NCI-H748 treated with DMSO at 0.1 percent for 48 hours (cell line): Measurements from ENCODE around the gene SNX30.
"Not testable (repeated sequence)": the region's sequence is repeated elsewhere in the genome, so short reads cannot be mapped to it uniquely, and the experiment has no call there.

ENCODE experiments used
- DNase-seq: peaks from one replicate; lab custom pipeline; 2025; lab: John Stamatoyannopoulos, UW

The SNX30 gene, protein sequence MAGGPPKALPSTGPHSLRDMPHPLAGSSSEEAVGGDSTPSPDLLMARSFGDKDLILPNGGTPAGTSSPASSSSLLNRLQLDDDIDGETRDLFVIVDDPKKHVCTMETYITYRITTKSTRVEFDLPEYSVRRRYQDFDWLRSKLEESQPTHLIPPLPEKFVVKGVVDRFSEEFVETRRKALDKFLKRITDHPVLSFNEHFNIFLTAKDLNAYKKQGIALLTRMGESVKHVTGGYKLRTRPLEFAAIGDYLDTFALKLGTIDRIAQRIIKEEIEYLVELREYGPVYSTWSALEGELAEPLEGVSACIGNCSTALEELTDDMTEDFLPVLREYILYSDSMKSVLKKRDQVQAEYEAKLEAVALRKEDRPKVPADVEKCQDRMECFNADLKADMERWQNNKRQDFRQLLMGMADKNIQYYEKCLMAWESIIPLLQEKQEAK

DNA sequence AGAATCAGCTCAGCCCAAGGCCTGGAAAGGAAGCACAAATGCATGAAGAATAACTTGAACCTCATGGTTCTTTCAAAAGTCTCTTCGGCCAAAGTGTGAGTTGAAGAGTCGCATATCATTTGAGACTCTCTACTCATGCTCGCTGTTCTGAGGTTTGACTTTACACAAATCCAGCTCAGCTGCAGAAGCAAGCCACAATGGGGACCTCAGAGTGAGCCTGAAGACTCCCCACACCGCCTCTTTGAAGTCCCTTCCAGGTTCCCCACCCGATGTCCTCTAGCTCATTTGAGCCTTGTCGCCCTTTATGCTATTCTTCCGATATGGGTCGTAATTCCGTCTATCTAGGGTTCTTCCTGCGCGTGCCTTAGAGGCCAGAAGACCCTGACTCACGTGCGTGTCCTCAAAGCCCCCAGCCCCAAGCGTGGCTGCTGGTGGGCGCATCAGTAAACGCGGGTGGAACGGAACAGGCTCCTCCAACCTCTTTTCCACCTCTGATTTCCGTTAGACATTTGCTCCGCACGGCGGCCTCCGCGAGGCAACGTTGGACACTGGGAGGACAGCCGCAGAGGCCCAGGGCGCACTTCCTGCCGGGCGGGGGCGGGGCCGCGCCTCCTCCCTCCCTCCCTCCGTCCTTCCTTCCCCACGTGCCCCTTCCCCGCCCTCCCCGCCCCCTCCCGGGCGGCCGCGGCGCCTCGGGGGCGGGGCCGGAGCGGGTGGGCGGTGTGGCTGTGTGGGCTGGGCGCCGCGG is at the start of gene SNX30:
Gene SNX30, plus strand, starts transcription at position 745 of the 748 bp plus-strand sequence. CDS start 242 bp downstream, outside the sequence.
- DNase-seq, result peak; percentile 76

DNA sequence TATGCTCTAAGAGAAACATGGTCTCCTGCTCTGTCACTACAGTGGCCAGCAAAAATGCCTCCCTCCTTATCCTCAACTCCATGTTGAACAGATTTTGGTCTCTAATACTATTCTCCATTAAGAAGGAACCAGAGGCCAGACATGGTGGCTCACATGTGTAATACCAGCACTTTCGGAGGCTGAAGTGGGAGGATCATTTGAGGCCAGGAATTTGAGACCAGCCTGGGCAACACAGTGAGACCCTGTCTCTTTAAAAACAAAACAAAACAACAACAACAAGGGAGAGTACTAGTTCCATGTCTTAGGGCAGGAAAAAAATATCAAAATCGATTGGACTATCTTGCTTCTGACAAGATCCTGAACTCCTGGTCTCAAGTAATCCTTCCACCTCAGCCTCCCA is 47.3 kb upstream of the SNX30 start:
- no peak for DNase-seq

DNA sequence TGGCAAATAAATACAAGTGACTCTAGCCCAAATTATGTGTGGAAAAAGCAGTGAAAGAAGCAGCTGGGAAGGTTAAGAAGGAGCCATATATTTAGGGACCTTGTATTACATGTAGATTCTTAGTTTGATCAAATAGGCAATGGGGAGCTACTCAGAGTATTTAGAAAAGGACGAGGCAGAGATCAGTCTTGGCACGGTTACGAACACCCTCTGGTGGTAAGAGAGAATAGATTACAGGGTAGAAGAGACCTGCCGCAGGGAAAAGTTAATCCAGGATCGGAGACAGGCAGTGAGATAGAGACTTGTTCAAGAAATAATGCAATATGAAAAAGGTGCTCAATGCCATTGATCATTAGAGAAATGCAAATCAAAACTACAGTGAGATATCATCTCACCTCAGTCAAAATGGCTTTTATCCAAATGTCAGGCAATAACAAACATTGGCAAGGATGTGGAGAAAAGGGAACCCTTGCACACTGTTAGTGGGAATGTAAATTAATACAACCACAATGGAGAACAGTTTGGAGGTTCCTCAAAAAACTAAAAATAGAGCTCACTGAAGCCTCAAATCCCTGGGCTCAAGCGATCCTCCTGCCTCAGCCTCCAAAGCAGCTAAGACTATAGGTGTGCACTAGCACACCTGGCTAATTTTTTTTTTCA is 44.7 kb upstream of the SNX30 start:
- no peak for DNase-seq

DNA sequence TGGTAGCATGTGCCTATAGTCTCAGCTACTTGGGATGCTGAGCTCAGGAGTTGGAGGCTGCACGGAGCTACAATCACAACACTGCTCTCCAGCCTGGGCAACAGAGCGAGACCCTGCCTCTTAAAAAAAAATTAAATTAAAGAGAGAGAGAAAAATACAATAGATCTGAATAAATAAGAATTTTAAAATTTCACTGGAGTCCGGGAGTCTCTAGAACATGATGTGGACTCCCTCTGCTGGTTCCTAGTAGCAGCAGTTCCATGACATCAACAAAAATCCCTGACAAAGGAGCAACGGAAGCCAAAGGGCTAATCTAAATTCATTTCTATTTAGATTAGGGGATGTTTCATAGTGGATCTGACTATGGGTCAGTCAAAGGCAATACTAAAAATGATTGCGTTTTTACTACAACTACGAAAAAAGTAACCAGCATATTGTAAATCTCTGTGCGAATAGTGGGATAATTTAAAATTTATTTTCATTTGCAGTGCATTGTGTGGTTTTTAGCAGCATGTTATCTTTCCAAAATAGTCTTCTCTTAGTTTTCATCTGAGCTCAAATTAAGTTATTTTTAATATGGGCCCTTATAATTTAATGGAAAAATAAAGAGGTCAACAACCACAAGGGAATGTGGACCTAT is 39.4 kb upstream of the SNX30 start:
- DNase-seq, result no peak

DNA sequence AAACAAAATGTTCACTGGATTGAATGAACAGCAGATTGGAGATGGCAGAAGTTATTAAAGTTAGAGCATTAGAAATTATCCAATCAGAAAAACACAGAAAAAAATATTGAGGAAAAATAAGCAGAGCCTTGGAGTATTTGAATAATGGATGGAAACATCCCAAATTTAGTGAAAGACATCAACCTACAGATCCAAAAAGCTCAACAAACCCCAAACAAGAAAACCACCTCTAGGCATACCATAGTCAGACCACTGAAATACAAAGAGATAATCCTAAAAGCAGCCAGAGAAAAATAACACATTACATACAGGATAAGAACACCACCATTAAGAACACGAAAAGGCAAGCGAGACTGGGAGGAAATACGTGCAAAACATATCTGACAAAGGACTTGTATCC is 37.9 kb upstream of the SNX30 start:
- DNase-seq, result no peak

DNA sequence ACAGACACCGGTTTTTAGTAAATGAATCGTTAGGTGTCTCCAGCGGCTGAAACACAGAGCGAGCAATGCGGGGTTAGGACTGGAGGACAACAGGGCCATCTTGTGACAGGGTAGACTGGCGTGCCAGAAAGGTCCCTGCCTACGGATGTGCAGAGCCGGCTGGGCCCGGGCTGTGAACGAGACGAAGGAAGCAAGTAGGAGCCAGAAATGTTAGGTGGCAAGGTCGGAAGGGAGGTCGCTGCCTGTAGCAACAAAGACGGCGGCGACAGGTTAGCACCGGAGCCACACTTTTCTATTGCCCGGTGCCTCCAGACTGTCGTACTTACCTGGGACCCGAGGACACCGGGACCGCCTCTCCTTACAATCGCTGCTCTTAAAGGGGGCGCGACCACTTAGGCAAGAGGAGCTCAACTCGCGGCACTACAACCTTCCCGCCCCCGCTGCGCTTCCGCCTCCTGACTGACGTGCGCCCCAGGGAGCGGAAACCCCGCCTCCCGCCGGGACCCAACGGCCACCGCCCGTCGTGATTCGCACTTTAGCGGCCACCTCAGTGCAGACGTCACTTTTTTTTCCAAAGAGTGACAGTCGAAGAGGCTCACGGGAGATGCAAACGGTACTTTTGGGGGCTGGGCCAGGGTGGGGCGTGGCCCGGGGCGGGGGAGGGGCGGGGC is 32.8 kb upstream of the SNX30 start, which contains the start of gene INIP:
Gene INIP, minus strand, starts transcription at position 457 of the 671 bp plus-strand sequence. CDS start 1,632 bp downstream, outside the sequence.
- DNase-seq, result peak; percentile 95

DNA sequence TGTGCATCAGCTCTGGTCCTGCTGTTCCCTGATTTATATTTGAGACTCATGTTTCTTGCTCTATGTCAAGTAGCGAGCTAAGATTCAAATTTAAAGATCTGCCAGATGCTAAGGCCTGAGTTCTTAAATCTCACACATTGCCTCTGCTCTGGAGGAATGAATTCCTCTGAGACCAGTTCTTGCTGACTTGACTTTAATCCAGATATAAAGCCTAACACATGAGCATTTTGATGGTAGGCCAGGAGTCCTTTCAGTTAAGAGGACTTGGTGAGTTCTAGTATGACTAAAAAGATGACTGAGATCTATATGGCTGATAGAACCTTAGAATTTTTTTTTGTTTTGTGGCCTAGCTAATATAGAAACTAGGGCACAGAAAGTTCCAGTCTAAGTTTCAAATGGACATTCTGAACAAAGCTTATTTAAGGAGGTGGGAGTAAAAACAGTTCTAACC is 31.3 kb upstream of the SNX30 start:
- DNase-seq, result no peak

DNA sequence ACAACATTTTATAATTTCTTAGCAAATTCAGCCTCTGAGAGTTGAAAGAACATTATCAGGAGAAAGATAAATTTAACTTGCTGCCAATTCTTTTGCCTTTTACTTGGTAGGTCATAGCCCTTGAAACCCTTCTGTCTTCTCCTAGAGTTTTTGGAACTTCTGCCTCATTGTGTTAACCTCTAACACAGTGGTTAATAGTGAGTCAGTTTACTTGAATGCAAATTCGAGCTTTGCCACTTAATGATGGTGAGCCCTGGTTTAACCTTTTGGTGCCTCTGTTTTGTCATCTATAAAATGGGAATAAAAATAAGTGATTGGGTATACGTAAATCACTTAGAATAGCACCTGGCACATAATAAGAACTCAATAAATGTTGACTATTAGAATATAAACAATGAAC is 30.9 kb upstream of the SNX30 start:
- DNase-seq, result no peak

DNA sequence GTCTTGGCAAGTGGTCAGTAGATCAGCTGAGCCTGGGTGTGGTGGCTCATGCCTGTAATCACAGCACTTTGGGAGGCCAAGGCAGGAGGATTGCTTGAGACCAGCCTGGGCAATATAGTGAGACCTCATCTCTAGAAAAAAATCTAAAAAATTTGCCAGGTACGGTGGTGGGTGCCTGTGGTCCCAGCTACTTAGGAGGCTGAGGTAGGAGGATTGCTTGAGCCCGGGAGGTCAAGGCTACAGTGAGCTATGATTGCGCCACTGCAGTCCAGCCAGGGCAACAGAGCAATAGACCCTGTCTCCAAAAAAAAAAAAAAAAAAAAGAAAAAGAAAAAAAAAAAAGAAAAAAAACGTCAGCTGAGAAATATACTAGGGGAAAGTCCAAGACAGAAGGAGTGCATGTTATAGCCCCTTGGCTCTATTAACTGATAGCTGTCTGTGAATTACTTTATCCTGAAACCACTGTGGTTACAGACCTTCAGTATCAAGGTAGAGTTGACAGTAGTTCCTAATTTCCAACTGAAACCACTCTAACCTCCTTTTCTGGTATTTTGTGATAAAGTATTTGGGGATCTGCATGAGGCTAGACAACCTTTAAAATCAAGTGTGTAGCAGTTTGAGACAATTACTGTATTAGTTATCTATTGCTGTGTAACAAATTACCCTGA is 30.3 kb upstream of the SNX30 start:
- DNase-seq, result no peak

DNA sequence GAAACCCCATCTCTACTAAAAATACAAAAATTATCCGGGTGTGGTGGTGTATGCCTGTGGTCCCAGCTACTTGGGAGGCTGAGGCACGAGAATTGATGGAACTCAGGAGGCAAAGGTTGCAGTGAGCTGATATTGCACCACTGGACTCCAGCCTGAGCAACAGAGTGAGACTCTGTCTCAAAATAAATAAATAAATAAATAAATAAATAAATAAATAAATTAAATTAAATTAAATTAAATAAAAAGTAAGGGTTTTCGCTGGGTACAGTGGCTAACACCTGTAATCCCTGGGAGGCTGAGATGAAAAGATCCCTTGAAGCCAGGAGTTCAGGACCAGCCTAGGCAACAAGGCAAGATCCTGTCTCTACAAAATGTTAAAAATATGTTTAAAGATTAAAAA is 27.8 kb upstream of the SNX30 start:
- DNase-seq, result not testable (repeated sequence)

DNA sequence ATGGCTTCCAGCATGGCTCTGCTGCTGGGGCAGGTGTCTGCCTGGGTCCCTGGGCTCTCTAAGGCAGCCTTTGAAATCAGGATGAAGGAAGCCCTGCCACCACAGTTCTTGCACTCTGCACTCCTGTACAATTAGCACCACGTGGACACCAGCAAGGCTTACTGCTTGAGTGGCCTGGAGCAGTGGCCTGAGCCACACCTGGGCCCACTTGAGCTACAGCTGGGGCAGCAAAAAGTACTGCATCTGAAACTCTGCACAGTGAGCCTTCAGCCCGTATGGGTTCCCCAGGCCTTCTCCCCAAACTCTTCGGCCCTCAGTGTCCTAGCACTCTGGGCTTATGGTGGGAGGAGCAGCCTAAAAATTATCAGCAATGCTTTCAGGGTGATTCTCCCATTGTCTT is 24.6 kb upstream of the SNX30 start:
- DNase-seq, result no peak

DNA sequence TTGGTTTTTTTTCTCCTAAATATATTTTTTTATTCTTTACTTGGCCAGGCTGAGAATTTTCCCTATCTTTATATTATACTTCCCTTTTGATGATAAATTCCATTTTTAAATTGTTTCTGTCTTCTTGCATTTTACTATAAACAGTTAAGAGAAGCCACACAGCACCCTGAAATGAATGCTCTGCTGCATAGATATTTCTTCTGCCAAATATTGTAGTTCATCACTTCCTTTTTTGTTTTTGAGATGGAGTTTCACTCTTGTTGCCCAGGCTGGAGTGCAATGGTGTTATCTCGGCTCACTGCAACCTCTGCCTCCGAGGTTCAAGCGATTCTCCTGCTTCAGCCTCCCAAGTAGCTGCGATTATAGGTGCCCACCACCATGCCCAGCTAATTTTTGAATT is 24.1 kb upstream of the SNX30 start:
- DNase-seq, result no peak

DNA sequence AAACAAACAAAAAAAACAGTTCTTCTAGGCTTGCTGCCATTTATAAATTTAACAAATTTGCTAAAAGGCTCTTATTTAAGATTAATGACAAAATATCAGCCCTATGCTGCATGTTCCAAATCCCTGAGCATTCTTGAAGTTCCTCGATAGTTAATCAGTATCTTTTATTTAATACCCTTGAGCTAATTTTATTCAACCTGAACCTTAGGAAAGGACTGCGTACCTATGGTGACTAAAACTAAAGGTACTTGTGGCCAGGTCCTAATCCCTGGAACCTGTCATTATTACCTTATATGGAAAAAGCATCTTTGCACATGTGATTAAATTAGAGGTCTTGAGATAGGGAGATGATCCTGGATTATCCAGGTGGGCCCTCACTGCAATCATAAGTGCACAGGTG is 22.2 kb upstream of the SNX30 start:
- no peak for DNase-seq

DNA sequence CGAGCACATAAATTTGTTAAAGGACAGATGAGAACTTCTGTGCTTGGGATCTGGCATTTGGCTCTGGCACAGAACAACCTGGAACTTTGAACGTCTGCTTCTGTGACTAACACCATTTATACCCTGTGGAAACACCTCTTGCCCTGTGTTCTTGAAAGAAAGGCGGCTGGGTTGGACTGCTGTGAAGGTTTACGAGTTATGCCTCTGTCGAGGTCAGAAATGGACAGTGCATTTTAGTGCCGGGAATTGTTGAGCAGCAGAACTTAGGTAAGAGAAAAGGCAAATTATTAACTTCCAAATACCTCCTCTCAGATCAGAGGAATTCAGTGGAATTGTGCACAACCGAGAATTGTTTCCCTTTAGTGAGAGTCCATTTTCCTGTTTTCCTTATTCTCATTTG is 18.6 kb upstream of the SNX30 start:
- DNase-seq, result no peak

DNA sequence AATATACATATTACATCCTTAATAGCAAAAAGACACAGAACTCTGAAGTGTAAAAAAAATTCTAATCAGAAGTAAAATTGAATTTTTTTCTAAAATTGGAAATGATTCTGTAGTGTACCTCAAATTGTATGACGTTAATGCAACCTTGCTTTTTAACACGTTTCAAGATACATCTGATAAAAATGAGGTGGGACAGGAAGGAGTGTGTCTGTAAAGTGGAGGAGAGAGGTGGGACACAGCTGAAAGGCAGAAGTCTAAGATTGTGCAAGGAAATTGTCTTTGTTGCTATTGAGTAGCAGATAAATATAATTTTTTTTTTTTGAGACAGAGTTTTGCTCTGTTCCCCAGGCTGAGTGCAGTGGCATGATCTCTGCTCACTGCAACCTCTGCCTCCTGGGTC is 15.7 kb upstream of the SNX30 start:
- DNase-seq, result no peak

DNA sequence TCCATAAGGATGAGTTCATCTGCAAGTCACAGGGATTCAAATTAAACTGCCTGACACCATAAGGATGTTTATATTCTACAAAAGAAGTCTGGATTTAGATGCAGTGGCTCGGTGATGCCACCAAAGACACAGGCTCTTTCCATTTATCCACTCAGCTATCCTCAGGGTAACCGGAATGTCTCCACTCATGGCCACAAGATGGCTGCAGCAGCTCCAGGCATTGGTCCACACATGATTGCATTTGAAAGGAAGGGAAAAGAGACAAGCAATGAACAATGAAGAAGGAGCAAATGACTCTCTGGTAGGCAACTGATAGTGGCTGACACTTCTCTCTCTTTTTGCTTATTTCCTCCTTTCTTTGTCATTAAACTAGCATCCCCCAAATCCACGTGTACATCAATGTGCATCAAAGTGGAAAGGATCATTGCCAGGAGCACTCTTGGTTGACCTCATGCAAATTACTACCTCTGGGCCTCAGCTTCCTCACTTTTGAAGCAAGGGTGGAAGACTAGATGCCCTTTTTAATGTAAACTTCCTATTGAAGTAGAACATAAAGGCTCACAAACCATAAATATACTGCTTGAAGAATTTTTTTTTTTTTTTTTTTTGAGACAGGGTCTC is 7.2 kb upstream of the SNX30 start:
- DNase-seq, result no peak

DNA sequence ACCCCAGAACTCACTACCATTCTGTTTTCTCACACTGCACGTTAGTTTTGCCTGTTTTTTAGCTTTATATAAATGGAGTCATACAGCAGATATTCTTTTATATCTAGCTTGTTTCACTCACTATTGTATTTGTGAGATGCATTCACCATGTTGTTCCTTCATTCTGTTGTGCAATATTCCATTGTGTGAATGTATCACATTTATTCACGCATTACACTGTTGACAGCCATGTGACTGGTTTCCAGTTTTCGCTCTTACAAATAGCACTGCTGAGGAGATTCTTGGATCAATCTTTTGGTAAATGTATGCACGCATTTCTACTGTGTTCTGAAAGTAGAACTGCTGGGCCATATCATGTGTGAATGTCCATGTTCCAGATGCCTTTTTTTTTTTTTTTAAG is 6.4 kb upstream of the SNX30 start:
- DNase-seq, result no peak

DNA sequence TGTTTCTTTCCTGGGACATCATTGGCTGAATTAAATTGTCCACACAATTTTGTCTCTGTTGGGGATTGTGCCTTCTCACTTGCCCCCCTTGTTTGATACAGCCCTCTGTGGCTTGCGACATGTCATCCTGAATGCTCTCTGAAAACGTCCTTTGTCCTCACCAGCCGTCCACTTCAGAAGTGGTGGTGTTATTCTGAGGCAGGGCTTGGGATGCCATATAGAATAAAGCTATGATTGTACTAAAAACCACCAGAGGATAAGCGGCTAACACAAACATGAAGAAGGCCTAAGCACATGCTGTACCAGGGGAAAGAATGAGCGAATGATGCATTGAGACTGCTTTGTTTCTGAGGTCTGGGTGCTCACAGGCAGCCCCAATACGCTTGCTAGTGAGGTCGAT is 3.5 kb upstream of the SNX30 start:
- no peak for DNase-seq

DNA sequence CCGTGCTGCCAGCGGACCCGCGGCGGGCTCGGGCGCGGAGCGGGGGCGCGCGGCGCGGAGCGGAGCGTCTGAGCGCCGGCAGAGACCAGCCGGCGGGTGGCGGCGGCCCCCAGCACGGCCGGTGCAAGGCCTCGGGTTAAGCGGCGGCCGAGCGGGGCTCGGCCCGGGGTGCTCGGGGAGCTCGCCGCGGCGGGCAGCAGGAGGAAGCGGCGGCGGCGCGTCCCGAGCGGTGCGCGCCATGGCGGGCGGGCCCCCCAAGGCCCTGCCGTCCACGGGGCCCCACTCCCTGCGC is 150 bp downstream of the SNX30 start:
- DNase-seq, result no peak

DNA sequence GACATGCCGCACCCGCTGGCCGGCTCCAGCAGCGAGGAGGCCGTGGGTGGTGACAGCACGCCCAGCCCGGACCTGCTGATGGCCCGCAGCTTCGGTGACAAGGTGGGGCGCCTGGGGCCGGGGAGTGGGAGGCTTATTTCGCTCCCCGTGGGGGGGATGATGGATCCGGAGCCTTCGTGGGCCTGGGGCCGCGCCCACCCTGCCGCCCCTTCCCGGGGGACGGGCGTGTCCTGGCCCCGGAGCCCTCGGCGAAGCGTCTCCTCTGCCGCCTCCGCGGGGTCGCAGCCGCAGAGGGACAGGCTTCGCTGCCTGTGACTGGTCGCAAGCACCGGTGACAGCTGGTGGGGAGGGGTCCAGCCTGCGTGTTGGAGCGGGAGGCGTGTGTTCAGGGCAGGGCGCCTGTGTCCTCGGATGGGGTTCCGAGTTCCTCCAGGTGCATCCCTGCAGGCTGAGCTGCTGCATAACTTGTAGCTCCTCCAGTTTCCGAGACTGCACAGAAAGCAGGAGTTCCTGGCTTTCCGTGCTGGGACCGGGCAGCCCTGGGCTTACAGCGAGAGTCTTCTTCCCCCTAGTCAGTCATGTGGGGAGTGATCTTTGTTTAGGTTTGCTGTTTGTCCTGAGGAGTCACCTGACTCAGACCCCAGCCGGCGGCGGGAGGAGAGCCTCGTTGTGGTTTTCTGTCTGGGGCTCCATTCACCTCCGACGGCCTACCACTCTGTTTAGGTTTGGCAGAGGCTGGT is 666 bp downstream of the SNX30 start:
- DNase-seq, result peak; percentile 43
